ENCODE results near the gene GSPT1.

GSPT1 gene

DNA sequence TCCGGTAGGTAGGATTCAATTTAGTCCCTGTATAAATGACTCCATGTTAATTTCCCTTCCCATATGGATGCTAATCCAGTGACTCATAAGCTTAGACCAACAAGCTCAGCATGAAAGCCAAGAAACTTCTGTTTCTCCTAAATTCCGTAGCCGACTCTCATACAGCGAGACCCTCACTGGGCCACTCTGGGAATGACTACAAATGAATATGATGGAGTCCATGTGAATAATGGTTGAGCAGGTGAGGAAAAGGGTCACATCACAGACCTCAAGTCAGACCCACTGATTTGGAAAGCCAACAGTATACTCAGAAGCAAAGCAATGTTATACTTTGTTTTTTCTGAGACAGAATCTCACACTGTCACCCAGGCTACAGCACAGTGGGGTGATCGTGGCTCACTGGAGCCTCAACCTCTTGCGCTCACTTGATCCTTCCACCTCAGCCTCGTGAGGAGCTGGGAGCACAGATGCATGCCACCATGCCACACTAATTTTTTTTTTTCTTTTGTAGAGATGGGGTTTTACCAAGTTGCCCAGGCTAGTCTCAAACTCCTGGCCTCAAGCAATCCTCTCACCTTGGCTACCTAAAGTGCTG lies 79.0 kb downstream of the GSPT1 start:
- TF ChIP-seq TAF1 (IDR thresholded peaks at IDR 0.05; ENCODE audit: low read depth) (no peak), CREB1 (IDR thresholded peaks at IDR 0.05; ENCODE audit: low read depth) (no peak), TEAD4 (IDR thresholded peaks at IDR 0.05) (no peak), NFIC (IDR thresholded peaks at IDR 0.05) (no peak), TCF12 (IDR thresholded peaks at IDR 0.05; ENCODE audit: low read depth) (no peak), FOXM1 (IDR thresholded peaks at IDR 0.05; ENCODE audit: borderline replicate concordance, low read depth) (no peak)
- TF ChIP-seq, protein P1, sequence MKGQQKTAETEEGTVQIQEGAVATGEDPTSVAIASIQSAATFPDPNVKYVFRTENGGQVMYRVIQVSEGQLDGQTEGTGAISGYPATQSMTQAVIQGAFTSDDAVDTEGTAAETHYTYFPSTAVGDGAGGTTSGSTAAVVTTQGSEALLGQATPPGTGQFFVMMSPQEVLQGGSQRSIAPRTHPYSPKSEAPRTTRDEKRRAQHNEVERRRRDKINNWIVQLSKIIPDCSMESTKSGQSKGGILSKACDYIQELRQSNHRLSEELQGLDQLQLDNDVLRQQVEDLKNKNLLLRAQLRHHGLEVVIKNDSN (IDR thresholded peaks at IDR 0.05), result no peak
- TF ChIP-seq, protein P2, sequence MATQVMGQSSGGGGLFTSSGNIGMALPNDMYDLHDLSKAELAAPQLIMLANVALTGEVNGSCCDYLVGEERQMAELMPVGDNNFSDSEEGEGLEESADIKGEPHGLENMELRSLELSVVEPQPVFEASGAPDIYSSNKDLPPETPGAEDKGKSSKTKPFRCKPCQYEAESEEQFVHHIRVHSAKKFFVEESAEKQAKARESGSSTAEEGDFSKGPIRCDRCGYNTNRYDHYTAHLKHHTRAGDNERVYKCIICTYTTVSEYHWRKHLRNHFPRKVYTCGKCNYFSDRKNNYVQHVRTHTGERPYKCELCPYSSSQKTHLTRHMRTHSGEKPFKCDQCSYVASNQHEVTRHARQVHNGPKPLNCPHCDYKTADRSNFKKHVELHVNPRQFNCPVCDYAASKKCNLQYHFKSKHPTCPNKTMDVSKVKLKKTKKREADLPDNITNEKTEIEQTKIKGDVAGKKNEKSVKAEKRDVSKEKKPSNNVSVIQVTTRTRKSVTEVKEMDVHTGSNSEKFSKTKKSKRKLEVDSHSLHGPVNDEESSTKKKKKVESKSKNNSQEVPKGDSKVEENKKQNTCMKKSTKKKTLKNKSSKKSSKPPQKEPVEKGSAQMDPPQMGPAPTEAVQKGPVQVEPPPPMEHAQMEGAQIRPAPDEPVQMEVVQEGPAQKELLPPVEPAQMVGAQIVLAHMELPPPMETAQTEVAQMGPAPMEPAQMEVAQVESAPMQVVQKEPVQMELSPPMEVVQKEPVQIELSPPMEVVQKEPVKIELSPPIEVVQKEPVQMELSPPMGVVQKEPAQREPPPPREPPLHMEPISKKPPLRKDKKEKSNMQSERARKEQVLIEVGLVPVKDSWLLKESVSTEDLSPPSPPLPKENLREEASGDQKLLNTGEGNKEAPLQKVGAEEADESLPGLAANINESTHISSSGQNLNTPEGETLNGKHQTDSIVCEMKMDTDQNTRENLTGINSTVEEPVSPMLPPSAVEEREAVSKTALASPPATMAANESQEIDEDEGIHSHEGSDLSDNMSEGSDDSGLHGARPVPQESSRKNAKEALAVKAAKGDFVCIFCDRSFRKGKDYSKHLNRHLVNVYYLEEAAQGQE (IDR thresholded peaks at IDR 0.05; ENCODE audit: low read depth), result no peak
- TF ChIP-seq, protein P3, sequence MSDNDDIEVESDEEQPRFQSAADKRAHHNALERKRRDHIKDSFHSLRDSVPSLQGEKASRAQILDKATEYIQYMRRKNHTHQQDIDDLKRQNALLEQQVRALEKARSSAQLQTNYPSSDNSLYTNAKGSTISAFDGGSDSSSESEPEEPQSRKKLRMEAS (IDR thresholded peaks at IDR 0.05), result no peak

DNA sequence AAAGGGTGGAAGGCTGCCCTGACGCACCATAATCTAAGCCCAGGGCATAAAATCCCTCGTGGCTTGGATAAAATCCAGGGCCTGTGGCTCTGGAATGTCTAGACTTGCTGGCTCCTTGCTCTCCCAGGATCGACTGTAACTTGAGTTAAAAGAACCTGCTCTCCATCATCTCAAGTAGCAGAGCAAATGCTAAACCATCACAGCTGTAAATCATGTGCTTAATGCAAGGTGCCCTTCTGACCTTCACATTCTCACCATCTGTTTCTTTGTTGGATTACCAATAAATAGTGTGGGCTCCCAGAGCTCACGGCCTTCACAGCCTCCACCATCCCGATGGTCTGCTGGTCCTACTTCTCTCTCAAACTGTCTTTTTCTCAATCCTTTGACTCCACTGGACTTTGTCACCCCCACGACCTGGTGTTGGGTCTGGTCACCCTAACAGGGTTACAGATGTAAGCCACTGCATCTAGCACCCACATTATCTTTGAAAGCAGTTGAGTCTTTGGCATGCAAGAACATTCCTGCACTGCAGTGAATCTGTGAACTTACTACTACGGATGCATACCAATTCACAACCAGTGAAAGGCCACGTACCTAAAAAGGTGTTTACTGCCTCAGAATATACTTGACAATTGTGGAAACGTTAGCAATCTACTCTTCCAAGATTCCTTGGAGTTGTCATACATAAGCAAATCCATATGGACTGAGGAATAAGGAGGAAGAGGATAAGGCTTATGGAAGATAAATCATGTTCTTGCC lies 79.7 kb downstream of the GSPT1 start:
- TF ChIP-seq TEAD4 (IDR thresholded peaks at IDR 0.05), result no peak
- no peak for TF ChIP-seq EGR1 (IDR thresholded peaks at IDR 0.05)
- no peak for TF ChIP-seq NFIC (IDR thresholded peaks at IDR 0.05)
- TF ChIP-seq, protein P3 (IDR thresholded peaks at IDR 0.05), result no peak
- TF ChIP-seq ZBTB7A (IDR thresholded peaks at IDR 0.05; ENCODE audit: low read depth), result no peak
- TF ChIP-seq, protein P1 (IDR thresholded peaks at IDR 0.05), result no peak
- TF ChIP-seq CREB1 (IDR thresholded peaks at IDR 0.05; ENCODE audit: low read depth), result no peak
- TF ChIP-seq, protein P2 (IDR thresholded peaks at IDR 0.05; ENCODE audit: low read depth), result no peak
- TF ChIP-seq RAD21 (IDR thresholded peaks at IDR 0.05; ENCODE audit: low read depth), result no peak

DNA sequence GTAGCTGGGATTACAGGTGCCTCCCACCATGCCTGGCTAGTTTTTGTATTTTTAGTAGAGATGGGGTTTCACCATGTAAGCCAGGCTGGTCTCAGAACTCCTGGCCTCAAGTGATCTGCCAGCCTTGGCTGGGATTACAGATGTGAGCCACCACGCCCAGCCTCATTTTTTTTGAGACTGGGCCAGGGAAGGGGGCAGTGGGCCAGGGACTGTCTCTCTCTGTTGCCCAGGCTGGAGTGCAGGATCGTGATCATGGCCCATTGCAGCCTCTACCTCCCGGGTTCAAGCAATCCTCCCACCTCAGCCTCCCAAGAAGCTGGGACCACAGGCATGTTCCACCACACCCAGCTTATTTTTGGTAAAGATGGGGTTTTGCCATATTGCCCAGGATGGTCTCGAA lies 80.4 kb downstream of the GSPT1 start:
- no peak for TF ChIP-seq EGR1 (IDR thresholded peaks at IDR 0.05)
- TF ChIP-seq, protein P3 (IDR thresholded peaks at IDR 0.05), result no peak
- TF ChIP-seq CREB1 (IDR thresholded peaks at IDR 0.05; ENCODE audit: low read depth), result no peak
- no peak for TF ChIP-seq TEAD4 (IDR thresholded peaks at IDR 0.05)
- TF ChIP-seq ZBTB7A (IDR thresholded peaks at IDR 0.05; ENCODE audit: low read depth), result no peak
- no peak for TF ChIP-seq NFIC (IDR thresholded peaks at IDR 0.05)
- TF ChIP-seq FOXM1 (IDR thresholded peaks at IDR 0.05; ENCODE audit: borderline replicate concordance, low read depth), result no peak
- TF ChIP-seq CEBPB (IDR thresholded peaks at IDR 0.05), result no peak
- no peak for TF ChIP-seq YY1 (IDR thresholded peaks at IDR 0.05; ENCODE audit: low read depth)
- TF ChIP-seq RAD21 (IDR thresholded peaks at IDR 0.05; ENCODE audit: low read depth), result no peak
- TF ChIP-seq TCF12 (IDR thresholded peaks at IDR 0.05; ENCODE audit: low read depth), result no peak
- TF ChIP-seq, protein P2 (IDR thresholded peaks at IDR 0.05; ENCODE audit: low read depth), result no peak
- TF ChIP-seq, protein P1 (IDR thresholded peaks at IDR 0.05), result no peak
- no peak for TF ChIP-seq TAF1 (IDR thresholded peaks at IDR 0.05; ENCODE audit: low read depth)
- TF ChIP-seq EP300 (IDR thresholded peaks at IDR 0.05; ENCODE audit: borderline replicate concordance), result no peak

Data from Ishikawa (cell line).